Right ventricle myocardium superior (tissue), 1 donor: ENCODE data around the gene LMF1. TPM values are rescaled to one million over a fixed set of nuclear protein-coding genes. Genes with fewer than 3 reads are reported as not detected.
"Not testable (repeated sequence)": the region's sequence is repeated elsewhere in the genome, so short reads cannot be mapped to it uniquely, and the experiment has no call there.

Experiments used
- ATAC-seq: fragments of 200-7000 bp; cut with Tn5 transposase; one replicate; pipeline ENCODE4 v1.9.1; 2020; ENCODE audit warnings: mild to moderate bottlenecking; ENCODE audit not compliant: poor library complexity
- DNase-seq: peaks from one replicate; pipeline ENCODE4 v3.0.0-alpha.2; 2020
- intact Hi-C: fragments of 100-400 bp; cut with DNase I; formaldehyde crosslinking; loops from one replicate; pipeline ENCODE4 v1.11.2; 2022
- total RNA-seq: library from RNA; stranded (reverse); fragmentation: NEBNext Ultra II Directional; extraction: Animal tissue kit (Norgen Biotek cat#: 25700); gene quantifications from one replicate; pipeline ENCODE4 v1.2.1, GENCODE V29; 2021
- donor health status: DM: no; HTN: yes; CAD: no; lungs with severe emphysema.

Gene LMF1
- total RNA-seq, 1 donor from 2014 or later, result 5.6 TPM

DNA sequence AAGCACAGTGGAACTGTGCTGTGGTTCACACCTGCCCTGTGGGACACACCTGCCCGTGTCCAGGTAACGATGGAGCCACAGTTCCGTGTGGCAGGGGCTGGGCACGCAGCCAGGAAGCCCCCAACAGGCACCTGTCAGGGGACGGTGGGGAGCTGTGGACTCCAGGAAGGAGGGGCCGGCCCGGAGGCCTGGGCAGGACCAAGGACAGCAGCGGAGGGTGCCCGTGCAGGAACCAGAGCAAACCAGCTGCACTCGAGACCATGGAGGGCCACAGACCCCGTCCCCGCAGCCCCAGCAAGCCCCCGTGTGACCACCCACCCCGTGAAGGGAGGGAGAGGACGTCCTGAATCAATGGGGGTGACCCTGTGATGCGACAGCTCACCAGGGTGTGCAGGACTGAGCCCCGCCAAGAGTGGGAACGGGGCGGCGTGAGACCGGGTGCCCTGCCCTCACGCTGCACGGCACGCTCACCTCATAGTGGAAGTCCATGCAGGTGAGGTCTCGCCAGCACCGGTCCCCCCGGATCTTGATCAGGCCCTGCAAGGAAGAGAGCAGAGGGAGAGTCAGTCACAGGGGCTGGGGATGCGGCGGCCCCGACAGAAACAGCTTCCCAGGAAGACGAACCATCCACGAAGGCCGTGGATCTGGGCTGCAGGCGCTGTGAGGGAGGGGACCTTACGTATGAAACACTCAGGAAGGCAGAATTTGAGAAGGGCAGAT lies 78.1 kb downstream of the LMF1 start:
- no peak for ATAC-seq
- intact Hi-C loops, result no loop called here
- no peak for DNase-seq

DNA sequence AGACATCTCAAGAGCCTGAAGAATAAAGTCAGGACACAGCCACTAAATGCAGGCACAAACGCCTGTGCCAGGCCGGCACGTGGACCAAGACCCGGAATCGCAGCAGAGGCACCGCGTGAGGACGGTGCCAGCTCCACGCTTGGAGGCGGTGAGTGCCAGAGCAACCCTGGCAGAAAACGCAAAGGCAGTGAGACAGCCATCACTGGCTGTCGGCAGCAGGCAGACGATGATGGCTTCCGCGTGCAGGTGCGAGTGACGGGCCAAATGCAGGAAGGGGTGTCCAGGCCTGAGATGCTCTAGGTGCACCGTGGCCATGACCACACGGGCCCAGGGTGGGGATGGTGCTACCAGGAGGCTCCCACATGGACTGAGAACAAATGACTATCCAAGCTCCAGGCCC lies 78.8 kb downstream of the LMF1 start:
- intact Hi-C loops, result no loop called here
- DNase-seq, result no peak
- ATAC-seq, result no peak

DNA sequence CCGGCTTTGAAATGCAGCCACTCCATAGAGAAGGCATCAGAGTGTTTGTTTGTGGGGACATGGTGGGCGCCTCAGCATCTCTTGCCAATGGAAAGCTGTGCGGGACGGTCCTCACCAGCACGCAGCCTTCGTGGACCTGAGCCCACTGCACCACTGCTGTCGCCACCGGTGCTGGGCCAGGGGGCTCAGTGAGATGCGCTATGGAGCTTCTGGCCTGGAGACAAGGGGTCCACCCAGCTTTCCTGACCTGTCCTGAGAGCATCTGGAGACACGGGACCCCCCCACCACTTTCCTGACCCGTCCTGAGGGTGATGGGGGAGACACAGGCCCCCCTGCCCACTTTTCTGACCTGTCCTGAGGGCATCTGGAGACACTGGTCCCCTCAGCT lies 79.4 kb downstream of the LMF1 start:
- peak; percentile 13 for DNase-seq
- ATAC-seq, result no peak
- intact Hi-C loops, result no loop called here

GRCh38 chr16:890716-891352 lies 80.0 kb downstream of the LMF1 start:
- ATAC-seq (peak; percentile 6), DNase-seq (peak; percentile 20)
- intact Hi-C loops, result no loop called here

- ATAC-seq (peak; percentile 82), DNase-seq (peak; percentile 62)
- intact Hi-C loops, result no loop called here
Measured at GRCh38 chr16:890217-890616, 80.6 kb downstream of the LMF1 start.

- intact Hi-C loops, result no loop called here
- ATAC-seq (no peak), DNase-seq (peak; percentile 22)
Measured at GRCh38 chr16:889586-889985, 81.2 kb downstream of the LMF1 start.

- ATAC-seq, result no peak
- intact Hi-C loops, result no loop called here
- peak; percentile 35 for DNase-seq
Measured at GRCh38 chr16:888901-889570, 81.7 kb downstream of the LMF1 start.

- intact Hi-C loops, result not testable (repeated sequence)
- DNase-seq, result peak; percentile 12
Measured at GRCh38 chr16:888456-888855, 82.3 kb downstream of the LMF1 start.

GRCh38 chr16:887846-888245 lies 82.9 kb downstream of the LMF1 start:
- no peak for ATAC-seq
- DNase-seq, result peak; percentile 33

More at GRCh38 chr16:888456-888855, 82.3 kb downstream of the LMF1 start:
- not testable (repeated sequence) for ATAC-seq

GRCh38 chr16:886802-887731 lies 83.7 kb downstream of the LMF1 start:
- ATAC-seq (no peak), DNase-seq (peak; percentile 26)
- intact Hi-C loops, result no loop called here

More at GRCh38 chr16:887846-888245, 82.9 kb downstream of the LMF1 start:
- intact Hi-C loops, result no loop called here

DNA sequence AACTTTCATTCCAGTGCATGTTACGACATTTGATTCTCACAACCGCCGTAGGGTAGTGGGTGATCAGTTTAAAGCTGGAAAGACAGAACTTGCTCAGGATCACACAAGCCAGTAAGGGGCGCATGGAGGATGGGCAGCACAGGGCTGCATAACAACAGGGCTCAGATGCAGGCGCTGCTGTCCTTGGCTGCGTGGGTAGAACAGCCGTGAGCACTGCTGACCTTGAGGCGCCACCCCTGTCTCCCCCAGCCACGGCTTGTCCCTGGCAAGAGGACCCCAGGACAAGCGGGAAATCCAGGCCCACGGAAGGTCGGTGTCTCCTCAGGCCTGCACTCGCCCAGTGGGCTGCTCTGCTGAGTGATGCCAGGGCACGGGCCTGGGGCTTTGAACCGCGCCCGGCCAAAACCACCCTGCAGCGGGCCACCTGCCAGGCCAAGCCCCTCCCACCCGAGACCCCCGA lies 84.7 kb downstream of the LMF1 start:
- peak; percentile 24 for DNase-seq
- intact Hi-C loops, result no loop called here
- no peak for ATAC-seq

- intact Hi-C loops, result no loop called here
- DNase-seq (no peak), ATAC-seq (no peak)
Measured at GRCh38 chr16:885391-885790, 85.4 kb downstream of the LMF1 start.

DNA sequence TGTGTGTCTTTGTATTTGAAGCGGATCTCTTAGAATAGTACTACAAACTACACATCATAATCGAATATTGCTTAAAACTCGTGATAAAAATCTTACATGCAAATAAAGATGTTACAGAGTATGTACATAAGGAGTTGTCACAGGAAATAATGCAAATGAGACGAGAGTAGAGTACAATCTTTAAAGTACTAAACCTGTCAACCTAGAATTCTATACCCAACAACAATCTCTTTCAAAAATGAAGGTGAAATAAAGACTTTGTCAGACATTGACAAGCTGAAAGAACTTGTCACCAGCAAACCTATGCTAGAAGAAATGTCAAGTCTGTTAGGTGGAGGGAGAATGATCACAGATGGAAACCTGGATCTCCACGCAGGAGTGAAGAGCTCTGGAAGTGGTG lies 86.6 kb downstream of the LMF1 start:
- DNase-seq, result no peak
- no peak for ATAC-seq
- intact Hi-C loops, result no loop called here

GRCh38 chr16:883781-884180 lies 87.0 kb downstream of the LMF1 start:
- intact Hi-C loops, result no loop called here
- ATAC-seq (no peak), DNase-seq (no peak)

GRCh38 chr16:883340-883739 lies 87.4 kb downstream of the LMF1 start:
- DNase-seq, result no peak
- no peak for ATAC-seq
- intact Hi-C loops, result no loop called here

GRCh38 chr16:882671-883070 lies 88.1 kb downstream of the LMF1 start:
- ATAC-seq, DNase-seq, intact Hi-C loops: not testable (repeated sequence)

DNA sequence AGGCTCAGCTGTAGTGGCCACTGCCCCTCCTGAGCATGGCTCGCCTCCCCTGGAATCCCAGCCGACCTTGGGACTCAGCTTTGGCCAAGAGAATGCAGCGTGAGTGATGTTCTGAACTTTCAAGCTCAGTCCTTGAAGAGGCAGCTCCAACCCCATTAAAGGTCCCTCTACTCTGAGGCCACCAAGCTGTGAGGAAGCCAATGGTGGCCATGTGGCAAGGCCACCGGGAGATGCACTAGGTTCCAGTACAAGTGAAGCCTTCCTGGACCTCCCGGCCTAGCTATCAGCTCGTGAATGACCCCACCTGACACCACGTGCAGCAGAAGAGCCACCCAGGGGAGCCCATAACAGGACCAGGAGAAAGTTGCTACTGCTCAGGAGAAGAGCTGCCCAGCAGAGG lies 88.5 kb downstream of the LMF1 start:
- no peak for DNase-seq
- no peak for ATAC-seq
- intact Hi-C loops, result no loop called here

GRCh38 chr16:881219-882097 lies 89.3 kb downstream of the LMF1 start:
- no peak for ATAC-seq
- intact Hi-C loops, result no loop called here
- DNase-seq, result peak; percentile 30
